HG02642 (cell line): ENCODE results near the gene OR6Q1.
"Not testable (repeated sequence)": the region's sequence is repeated elsewhere in the genome, so short reads cannot be mapped to it uniquely, and the experiment has no call there.

Source experiments
- ATAC-seq: cut with Tn5 transposase; IDR thresholded peaks from one replicate; pipeline ENCODE4 v1.9.1; 2021; ENCODE audit warnings: mild to moderate bottlenecking; ENCODE audit not compliant: unreplicated experiment, poor library complexity

The OR6Q1 gene, protein sequence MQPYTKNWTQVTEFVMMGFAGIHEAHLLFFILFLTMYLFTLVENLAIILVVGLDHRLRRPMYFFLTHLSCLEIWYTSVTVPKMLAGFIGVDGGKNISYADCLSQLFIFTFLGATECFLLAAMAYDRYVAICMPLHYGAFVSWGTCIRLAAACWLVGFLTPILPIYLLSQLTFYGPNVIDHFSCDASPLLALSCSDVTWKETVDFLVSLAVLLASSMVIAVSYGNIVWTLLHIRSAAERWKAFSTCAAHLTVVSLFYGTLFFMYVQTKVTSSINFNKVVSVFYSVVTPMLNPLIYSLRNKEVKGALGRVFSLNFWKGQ

DNA sequence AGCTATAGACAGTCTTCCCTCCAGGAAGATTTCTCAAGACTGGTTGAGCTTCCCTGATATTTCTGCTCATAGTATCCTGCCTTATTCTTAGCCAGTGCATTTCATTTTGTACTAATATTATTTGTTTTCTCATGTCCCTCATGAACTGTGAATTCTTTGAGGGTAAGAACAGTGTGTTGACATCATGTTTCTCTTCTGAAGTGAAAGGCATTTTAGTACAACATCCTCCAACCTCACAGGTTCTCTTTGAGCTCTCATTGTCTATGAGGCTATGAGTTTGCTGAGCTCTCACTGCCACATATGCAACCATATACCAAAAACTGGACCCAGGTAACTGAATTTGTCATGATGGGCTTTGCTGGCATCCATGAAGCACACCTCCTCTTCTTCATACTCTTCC lies at the start of gene OR6Q1:
Gene OR6Q1, plus strand, starts transcription at position 301 of the 400 bp plus-strand sequence. Its CDS starts 0 bp downstream, at position 301.
- ATAC-seq = no peak

DNA sequence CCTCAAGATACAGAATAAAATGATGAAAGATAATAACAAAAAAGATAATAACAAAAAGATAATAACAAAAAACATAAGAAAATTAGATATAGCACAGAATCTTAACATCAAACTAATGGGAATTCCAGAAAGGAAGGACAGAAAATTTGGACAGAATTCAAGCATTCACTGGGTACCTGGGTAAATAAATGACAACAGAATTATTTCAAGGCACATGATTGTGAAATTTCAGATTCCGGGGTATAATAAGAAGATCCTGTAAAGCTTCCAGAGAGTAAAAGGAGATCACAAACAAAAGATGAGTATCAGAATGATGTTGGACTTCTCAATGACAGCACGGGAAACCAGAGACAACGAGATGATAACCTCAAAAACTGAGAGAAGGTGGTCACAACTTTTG lies 49.2 kb upstream of the OR6Q1 start:
- no peak for ATAC-seq

DNA sequence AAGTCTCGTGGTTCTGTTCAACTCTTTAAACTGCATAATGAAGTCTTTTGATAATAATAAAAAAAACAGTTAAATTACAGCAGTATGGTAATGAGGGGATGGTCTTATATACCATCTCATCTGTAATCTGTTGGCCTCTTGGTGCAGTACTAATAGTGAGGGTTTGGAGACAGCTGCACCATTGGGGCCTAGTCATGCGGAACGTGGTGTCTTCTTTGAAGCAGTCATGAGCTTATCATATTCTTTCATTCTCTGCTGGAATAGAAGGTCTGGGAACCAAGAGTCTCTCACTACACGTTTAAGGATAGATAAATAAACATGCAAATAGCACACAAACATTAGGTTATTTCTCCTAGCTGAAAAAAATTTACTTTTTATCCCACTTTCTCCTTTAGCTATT lies 48.0 kb upstream of the OR6Q1 start:
- no peak for ATAC-seq

DNA sequence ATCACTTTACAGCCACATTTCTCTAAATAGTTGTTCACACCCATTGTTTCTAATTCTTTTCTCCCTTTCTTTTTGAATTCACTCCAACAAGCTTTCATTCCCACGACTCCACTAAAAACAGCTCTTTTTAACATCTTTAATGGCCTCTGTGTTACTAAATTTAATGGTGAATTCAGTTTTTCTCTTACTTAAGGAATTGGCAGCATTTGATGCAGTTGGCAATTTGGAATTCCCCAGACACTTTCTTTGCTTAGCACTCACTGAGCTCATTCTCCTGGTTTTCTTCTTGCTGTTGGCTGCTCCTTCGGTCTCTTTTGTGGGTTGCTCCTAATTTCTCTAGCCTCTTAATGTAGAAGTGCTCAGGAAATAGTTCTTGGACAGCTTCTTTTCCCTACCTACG lies 47.6 kb upstream of the OR6Q1 start:
- ATAC-seq = no peak

DNA sequence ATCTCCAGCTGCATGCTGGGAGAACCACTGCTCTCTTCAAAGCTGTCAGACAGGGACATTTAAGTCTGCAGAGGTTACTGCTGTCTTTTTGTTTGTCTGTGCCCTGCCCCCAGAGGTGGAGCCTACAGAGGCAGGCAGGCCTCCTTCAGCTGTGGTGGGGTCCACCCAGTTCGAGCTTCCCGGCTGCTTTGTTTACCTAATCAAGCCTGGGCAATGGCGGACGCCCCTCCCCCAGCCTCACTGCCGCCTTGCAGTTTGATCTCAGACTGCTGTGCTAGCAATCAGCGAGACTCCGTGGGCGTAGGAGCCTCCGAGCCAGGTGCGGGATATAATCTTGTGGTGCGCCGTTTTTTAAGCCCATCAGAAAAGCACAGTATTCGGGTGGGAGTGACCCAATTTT lies 31.2 kb upstream of the OR6Q1 start:
- not testable (repeated sequence) for ATAC-seq

DNA sequence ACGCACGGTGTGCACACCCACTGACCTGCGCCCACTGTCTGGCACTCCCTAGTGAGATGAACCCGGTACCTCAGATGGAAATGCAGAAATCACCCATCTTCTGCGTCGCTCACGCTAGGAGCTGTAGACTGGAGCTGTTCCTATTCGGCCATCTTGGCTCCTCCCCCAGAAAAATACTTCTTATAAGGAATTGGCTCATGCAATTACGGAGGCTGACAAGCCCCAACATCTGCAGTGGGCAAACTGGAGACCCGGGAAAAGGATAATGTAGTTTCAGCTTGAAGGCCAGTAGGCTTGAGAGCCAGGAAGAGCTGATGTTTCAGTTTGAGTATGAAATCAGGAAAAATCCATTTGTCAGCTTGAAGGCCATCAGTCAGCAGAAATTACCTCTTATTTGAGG lies 30.7 kb upstream of the OR6Q1 start:
- ATAC-seq = not testable (repeated sequence)

DNA sequence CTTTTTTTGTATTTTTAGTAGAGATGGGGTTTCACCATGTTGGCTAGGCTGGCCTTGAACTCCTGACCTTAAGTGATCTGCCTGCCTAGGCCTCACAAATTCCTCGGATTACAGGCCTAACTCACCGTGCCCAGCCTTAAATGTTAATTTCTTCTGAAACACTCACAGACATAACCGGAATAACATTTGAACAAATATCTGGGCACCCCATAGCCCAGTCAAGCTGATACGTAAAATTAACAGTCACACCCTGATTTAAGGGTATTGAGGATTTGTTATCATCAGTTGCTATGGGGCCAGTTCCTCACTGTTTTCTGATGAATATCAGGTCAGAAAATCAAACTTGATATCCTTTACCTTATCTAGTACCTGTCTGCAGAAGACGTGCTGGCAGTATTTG lies 30.1 kb upstream of the OR6Q1 start:
- no peak for ATAC-seq

DNA sequence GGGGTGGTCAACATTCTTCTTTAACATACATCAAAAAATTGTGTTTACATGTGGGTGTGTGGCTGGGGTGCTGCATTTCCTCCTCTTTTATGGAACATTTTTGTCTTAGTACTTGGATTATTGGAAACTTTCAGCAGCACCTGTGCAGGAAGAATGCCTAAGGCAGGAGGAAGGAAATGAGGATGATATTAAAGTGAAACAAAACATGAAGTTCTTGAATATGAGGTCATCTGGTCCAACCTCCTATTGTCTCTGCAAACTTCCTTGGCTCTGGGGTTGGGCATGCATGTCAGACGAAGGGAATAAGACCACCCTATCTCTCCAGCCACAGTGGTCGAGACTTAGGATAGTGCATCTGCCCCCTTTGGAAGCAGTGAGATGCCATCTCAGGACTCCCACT lies 27.7 kb upstream of the OR6Q1 start:
- no peak for ATAC-seq

DNA sequence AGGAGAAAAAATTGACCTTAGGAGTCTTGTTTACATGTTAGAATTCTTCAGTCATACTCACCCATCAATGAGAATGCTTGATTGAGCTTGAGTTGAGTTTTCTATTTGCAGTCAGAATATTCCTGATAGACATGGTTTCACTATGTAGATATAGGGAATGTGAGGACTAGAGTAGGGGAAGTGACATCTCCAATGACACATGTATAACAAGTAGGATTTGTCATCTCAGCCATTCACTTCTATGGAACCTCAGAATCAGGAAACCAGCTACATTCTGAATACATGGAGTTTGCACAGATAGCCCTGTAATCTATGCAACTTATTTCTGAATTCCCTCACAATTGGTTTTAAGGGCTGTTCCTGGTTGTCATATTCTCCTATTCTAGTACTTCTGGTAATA lies 27.2 kb upstream of the OR6Q1 start:
- ATAC-seq = no peak

DNA sequence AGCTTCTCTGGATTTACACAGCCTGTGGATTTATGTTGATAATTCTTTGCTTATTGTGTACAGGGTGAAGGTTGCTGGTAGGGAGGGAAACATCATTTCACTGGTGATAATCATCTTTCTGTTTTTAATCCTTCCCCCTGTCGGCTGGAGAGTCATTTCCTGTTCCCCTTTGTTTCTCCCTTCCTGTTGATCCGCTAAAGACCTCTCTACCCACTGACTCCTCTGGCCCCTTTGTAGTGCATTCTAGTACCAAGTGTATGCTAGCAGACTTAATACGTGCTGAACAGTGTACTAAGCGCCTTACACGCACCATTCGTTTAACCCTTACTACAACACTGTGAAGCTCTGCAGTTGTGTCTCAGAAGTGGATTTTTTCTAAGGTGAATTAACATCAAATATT lies 26.1 kb upstream of the OR6Q1 start:
- no peak for ATAC-seq

DNA sequence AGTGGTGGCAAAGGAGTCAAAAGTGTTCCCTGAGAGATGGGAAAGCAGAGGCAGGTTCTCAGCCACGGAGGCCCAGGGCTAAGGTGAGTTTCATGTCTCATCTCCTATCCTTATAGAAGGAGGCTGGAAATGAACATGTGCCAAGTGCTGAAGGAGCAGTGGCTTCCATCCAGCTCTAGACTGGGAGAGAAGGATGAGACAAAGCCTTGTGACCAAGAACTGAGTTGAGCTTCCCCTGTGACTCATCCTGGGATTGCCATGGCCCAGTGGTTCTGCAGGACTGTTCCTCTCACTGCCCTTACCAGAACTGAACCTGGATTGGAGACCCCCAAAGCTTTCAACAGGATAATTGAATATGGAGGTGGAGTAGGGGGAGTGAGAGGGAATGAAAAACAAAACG lies 23.8 kb upstream of the OR6Q1 start:
- ATAC-seq = no peak

DNA sequence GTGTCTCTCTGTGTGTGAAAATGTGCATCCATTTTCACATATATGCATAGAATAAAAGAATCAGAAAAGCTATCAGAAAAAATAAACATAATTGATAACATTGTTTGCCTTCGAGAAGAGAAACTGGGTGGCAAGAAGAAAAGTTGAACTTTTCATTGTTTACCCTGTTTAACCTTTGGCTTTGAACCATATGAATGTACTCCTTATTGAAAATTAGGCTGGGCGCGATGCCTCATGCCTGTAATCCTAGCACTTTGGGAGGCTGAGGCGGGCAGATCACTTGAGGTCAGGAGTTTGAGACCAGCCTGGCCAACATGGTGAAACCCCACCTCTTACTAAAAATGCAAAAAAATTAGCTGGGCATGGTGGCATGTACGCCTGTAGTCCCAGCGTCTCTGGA lies 19.0 kb upstream of the OR6Q1 start:
- ATAC-seq = no peak

DNA sequence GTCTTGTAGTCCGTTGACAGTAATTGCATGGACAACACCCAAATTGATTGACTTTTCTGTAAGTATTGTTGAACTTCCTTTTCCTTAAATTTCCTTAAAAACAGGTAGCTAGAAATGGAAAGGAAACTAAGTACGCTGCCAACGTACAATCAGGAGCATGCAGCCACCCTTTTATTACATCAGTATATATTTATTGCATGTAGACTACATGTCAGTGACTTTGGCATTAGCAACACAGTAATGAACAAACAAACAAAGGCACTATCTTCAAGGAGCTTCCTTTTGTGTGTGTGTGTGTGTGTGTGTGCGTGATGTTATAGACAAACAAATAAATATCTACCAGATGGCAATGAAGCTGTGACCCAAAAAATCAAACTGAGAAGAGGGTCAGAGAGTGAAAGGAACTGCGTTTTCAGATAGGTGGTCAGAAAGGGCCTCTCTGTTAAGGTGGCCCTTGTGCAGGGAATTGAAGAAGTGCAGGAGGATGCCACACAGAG lies 7.3 kb upstream of the OR6Q1 start, which contains the start of gene OR9Q1:
Gene OR9Q1, plus strand, starts transcription at position 447 of the 497 bp plus-strand sequence. CDS start 155,564 bp downstream, outside the sequence.
- no peak for ATAC-seq

DNA sequence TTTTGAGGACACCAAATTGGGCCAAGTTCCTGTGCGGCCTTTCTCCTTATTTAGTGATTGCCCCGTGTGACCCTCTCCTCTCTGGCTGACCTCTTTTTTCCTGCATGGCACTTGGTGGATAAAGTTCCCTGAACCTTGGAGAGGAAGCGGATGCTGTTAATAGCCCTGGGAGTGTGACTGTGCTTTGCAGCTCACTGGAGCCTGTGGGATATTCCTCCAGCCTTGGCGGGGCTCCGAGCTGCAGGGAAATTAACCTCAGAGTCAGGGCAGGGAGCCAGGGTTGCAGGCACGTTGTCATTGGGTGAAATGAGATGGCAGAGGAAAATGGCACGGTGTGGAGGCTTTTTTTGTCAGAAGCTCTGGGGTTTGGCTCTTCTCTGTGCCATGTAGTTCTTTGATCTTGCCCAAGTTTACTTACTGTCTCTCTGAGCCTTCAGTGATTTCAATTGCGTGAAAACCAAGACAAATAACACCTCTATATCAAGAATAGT lies 6.1 kb upstream of the OR6Q1 start:
- ATAC-seq = no peak

DNA sequence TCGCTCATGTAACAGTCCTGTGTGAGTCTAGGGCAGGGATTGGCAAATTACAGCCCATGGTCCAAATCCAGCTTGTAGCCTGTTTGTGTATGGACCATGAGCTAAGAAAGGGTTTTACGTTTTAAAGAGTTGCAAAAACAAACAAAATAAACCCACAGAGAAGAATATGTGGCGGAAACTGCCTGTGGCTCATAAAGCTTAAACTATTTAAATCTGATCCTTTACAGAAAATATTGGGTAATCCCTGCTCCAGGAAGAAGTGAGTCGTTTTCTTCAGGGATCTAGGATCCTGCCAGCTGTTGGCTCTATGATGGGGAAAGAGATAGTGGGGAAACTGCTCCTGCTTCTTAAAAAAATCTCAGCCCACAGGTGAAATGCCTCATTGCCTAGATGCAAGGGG lies 3.4 kb upstream of the OR6Q1 start:
- no peak for ATAC-seq

DNA sequence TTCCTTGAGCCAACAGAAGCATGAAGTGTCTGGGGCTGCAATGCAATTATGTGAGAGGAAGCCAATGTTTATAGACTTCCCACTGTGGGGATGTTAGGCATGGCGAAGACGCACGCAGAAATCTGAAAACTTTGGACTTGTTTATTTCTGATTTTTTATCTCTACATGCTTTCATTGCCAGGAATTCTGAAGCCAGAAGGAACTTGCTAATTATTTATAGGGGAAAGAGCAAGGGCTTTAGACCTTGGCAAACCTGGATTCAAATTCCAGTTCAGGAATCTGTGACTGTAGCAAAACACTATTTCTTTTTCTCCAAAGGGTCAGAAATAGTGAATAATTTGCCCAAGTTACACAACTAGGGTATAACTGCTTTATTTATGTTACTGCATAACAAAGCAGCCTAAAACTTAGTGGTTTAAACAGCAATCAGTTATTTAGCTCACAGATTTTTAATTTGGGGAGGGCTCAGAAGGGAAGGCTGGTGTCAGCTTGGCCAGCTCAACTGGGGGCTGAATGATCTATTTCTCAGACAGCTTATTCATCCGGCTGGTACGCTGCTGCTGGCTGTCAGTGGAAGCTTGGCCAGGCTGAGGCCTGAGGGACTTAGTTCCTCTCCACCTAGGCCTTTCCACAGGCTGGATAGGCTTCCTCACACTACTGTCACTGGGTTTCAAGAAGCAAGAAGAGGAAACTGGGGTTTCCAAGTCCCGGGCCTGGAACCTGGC lies 1.9 kb upstream of the OR6Q1 start:
- no peak for ATAC-seq

DNA sequence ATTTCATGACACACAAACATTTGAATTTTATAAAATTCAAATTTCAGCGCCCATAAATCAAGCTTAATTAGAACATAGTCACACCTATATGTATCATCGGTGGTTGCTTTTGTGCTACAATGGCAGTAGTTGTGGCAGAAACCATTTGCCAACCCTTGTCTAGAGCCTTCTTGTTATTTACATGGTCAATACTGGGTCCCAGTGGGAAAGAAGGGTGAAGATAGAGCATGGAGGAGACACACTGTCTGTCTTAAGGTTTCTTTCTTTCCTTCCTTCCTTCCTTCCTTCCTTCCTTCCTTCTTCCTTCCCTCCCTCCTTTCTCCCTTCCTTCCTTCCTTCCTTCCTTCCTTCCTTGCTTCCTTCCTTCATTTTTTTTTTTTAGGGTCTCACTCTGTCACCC lies 3.7 kb downstream of the OR6Q1 start:
- ATAC-seq = no peak

DNA sequence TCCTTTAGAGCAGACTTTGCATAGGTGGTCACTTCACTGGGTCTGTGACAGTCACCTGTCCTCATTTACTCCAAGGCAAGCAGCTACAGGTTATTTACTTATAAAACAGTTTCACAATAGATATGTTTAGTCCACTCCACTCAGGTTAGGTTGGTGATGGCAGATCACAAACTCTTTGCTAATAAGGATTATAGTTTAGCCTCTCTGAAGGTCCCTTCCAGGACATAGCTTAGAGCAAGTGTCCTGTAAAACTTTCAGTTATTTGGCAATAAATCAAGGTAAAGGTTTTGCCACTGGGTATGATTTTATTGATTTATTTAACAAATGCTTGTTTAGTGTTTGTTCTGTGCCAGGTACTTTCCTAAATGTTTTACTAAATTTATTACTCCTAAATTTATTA lies 8.8 kb downstream of the OR6Q1 start:
- ATAC-seq = no peak

DNA sequence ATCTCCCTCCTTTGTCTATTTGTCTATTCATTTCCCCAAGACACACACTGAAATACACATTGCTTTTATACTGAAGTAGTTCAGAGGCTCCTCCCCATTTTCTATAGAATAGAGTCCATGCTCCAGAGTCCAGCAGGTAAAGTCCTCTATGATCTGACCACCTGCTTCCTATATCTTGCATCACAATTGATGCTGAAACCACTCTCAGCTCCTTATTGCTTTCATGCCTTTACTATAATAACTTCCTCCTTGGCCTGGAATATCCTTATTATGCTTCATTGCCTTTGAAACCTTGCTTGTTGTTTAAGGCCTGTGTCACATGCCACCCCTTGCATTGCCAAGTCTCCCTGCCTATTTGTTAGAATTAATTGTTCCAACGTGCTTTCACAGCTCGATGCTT lies 12.6 kb downstream of the OR6Q1 start:
- no peak for ATAC-seq

DNA sequence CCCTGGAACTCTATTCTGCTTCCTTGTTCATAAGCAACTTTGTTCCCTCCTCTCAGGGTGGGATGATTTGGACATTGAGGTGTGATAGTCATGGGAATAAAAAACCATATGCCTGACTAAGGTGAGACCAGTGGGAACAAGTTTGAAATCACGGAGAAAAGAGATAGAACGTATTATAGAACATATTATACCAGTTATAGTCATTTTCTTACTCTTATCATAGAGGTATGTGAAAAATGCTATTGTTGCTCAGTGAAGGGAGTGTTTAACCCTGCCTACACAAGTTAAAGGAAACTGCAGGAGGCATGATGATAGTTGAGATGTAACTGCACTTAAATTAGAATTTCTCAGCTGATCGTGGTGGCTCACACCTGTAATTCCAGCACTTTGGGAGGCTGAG lies 15.5 kb downstream of the OR6Q1 start:
- ATAC-seq = no peak

DNA sequence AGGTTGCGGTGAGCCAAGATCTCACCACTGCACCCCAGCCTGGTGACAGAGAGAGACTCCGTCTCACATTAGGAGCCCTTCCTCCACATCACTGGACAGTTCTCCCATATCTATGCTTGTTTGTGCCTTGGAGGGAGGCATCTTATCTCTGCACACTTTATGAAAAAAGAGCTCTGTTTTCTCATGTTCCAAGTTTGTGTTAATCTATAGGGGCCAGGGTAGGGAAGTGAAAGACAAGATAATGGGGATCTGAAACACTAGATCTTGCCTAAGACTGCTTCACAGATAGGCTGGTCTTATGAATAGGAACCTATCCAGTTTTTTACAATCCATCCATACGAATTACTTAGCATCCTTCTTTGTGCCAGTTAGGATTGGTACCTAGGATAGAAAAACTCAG lies 17.1 kb downstream of the OR6Q1 start:
- no peak for ATAC-seq
